A673 (cell line): ENCODE measurements around the gene FIGN.

ENCODE experiments used
- CTCF ChIP-seq: fragments of 300-800, 200-600 bp; sonication (generic); conservative IDR thresholded peaks from 2 replicates; pipeline ENCODE4 v1.5.1; 2017; ENCODE audit warnings: low read depth, mild to moderate bottlenecking, antibody characterized with exemption, low read length, moderate library complexity, mixed read lengths
- EZH2 ChIP-seq: fragments of 200-600 bp; sonication (generic); IDR thresholded peaks from 2 replicates; pipeline ENCODE4 v1.6.1; 2017; ENCODE audit warnings: borderline replicate concordance, low read depth, mild to moderate bottlenecking, mixed read lengths, antibody characterized with exemption, low read length; ENCODE audit not compliant: poor library complexity, severe bottlenecking

- TF ChIP-seq CTCF (no peak), EZH2 (no peak)
These were observed 95.1 kb downstream of the FIGN start for GRCh38 chr2:163640542-163641193.
